OCI-LY1 (cell line): ENCODE measurements around the gene EEIG1.
A peak's percentile ranks its signal among the peaks of the same experiment; 100 is the strongest.

ENCODE experiments used
- H2AFZ ChIP-seq: fragments of 200-600 bp; sonication (generic), shearing (Covaris generic); 2 replicates; pipeline ENCODE4 v1.6.0; 2014; ENCODE audit warnings: antibody characterized with exemption, mild to moderate bottlenecking, low read length
- H3F3A ChIP-seq: fragments of 200-600 bp; sonication (generic), shearing (Covaris generic); 2 replicates; pipeline ENCODE4 v1.6.0; 2014; ENCODE audit warnings: mild to moderate bottlenecking, antibody characterized with exemption, low read length, moderate library complexity; ENCODE audit not compliant: insufficient read depth
- H3K27ac ChIP-seq: fragments of 200-600 bp; sonication (generic); 2 replicates; pipeline ENCODE4 v1.5.1; 2014; ENCODE audit warnings: low read length, mixed run types, mild to moderate bottlenecking, low read depth; ENCODE audit not compliant: poor library complexity, severe bottlenecking
- H3K27me3 ChIP-seq: fragments of 200-600 bp; sonication (generic); 2 replicates; pipeline ENCODE4 v1.6.0; 2014; ENCODE audit warnings: antibody characterized with exemption, mild to moderate bottlenecking, low read length, moderate library complexity; ENCODE audit not compliant: insufficient read depth
- H3K36me3 ChIP-seq: fragments of 200-600 bp; sonication (generic); 2 replicates; pipeline ENCODE4 v1.6.1; 2014; ENCODE audit warnings: mild to moderate bottlenecking, antibody characterized with exemption, low read length, moderate library complexity, mixed read lengths; ENCODE audit not compliant: insufficient read depth
- H3K4me1 ChIP-seq: fragments of 200-600 bp; sonication (generic); 2 replicates; pipeline ENCODE4 v1.5.1; 2014; ENCODE audit warnings: mild to moderate bottlenecking, low read length, moderate library complexity; ENCODE audit not compliant: insufficient read depth, severe bottlenecking
- H3K4me2 ChIP-seq: fragments of 200-600 bp; sonication (generic), shearing (Covaris generic); 2 replicates; pipeline ENCODE4 v1.6.1; 2014; ENCODE audit warnings: low read length
- H3K4me3 ChIP-seq: fragments of 200-600 bp; sonication (generic); 2 replicates; pipeline ENCODE4 v1.5.1; 2014; ENCODE audit warnings: low read length, low read depth, mild to moderate bottlenecking, mixed read lengths; ENCODE audit not compliant: poor library complexity, severe bottlenecking
- H3K79me2 ChIP-seq: fragments of 200-600 bp; shearing (Covaris generic); 2 replicates; pipeline ENCODE4 v1.6.1; 2016; ENCODE audit warnings: mixed run types, low read length, mixed read lengths; ENCODE audit not compliant: insufficient read depth
- H3K9ac ChIP-seq: fragments of 200-600 bp; sonication (generic), shearing (Covaris generic); 2 replicates; pipeline ENCODE4 v1.6.1; 2014; ENCODE audit warnings: mild to moderate bottlenecking, low read length, mixed read lengths
- H3K9me2 ChIP-seq: fragments of 200-600 bp; sonication (generic), shearing (Covaris generic); 2 replicates; pipeline ENCODE4 v1.6.1; 2014; ENCODE audit warnings: low read depth, mild to moderate bottlenecking, low read length, mixed read lengths
- H3K9me3 ChIP-seq: fragments of 200-600 bp; shearing (Covaris generic); 2 replicates; pipeline ENCODE4 v1.6.1; 2014; ENCODE audit warnings: low read length, mixed read lengths
- H4K20me1 ChIP-seq: fragments of 200-600 bp; sonication (generic), shearing (Covaris generic); 2 replicates; pipeline ENCODE4 v1.6.0; 2016; ENCODE audit warnings: mild to moderate bottlenecking, low read length; ENCODE audit not compliant: insufficient read depth
- EZH2 ChIP-seq: fragments of 200-600 bp; sonication (generic), shearing (Covaris generic); IDR thresholded peaks from 2 replicates; pipeline ENCODE4 v1.8.0; 2017; ENCODE audit warnings: borderline replicate concordance, mixed run types, mild to moderate bottlenecking, antibody characterized with exemption, low read length, moderate library complexity, mixed read lengths
- TF ChIP-seq, protein P1 (sequence below): fragments of 200-600 bp; sonication (generic), shearing (Covaris generic); IDR thresholded peaks from 2 replicates; pipeline ENCODE4 v1.5.1; 2017; ENCODE audit warnings: mild to moderate bottlenecking, antibody characterized with exemption, low read length, moderate library complexity, mixed read lengths

The EEIG1 gene

DNA sequence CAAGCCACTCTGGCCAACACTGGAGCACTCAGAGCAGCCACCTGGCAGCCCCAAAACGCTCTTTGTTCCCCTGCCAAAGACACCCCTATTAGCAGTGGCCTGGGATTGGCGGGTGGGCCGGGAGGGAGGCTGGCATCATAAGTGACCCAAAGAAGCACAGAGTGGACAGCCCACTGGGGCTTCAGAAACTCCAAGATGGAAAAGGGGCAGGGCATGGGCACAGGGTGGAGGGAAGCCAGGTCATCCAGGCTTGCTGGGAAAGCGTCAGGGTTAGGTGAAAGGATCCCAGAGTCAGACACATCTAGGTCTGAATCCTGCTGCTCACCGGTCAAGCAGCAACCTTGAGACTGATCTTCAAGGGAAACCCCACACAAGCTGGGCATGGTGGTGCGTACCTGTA lies 14.8 kb downstream of the EEIG1 start:
- H3K4me1 ChIP-seq: peaks cover 78% of the 10 kb centered on the region
- no peaks in the 10 kb centered on the region for H4K20me1 ChIP-seq
- peaks cover 79% of the 10 kb centered on the region for H3K79me2 ChIP-seq
- H3K4me2 ChIP-seq: peak overlapping the region; percentile 38; the same call in 1 of the 2 replicates
- H3K9me3 ChIP-seq: no peaks in the 10 kb centered on the region
- no peaks in the 10 kb centered on the region for H3K27me3 ChIP-seq
- H3K27ac ChIP-seq: peak overlapping the region; percentile 70
- peaks cover 27% of the 10 kb centered on the region for H3K36me3 ChIP-seq
- H3F3A ChIP-seq: no peaks in the 10 kb centered on the region
- no peak overlapping the region for H2AFZ ChIP-seq
- H3K9ac ChIP-seq: no peak overlapping the region; the same call in 1 of the 2 replicates
- peak overlapping the region; percentile 1 for H3K4me3 ChIP-seq
- no peaks in the 10 kb centered on the region for H3K9me2 ChIP-seq
- TF ChIP-seq, protein P1, sequence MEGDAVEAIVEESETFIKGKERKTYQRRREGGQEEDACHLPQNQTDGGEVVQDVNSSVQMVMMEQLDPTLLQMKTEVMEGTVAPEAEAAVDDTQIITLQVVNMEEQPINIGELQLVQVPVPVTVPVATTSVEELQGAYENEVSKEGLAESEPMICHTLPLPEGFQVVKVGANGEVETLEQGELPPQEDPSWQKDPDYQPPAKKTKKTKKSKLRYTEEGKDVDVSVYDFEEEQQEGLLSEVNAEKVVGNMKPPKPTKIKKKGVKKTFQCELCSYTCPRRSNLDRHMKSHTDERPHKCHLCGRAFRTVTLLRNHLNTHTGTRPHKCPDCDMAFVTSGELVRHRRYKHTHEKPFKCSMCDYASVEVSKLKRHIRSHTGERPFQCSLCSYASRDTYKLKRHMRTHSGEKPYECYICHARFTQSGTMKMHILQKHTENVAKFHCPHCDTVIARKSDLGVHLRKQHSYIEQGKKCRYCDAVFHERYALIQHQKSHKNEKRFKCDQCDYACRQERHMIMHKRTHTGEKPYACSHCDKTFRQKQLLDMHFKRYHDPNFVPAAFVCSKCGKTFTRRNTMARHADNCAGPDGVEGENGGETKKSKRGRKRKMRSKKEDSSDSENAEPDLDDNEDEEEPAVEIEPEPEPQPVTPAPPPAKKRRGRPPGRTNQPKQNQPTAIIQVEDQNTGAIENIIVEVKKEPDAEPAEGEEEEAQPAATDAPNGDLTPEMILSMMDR: no peak
- no peak for TF ChIP-seq EZH2

DNA sequence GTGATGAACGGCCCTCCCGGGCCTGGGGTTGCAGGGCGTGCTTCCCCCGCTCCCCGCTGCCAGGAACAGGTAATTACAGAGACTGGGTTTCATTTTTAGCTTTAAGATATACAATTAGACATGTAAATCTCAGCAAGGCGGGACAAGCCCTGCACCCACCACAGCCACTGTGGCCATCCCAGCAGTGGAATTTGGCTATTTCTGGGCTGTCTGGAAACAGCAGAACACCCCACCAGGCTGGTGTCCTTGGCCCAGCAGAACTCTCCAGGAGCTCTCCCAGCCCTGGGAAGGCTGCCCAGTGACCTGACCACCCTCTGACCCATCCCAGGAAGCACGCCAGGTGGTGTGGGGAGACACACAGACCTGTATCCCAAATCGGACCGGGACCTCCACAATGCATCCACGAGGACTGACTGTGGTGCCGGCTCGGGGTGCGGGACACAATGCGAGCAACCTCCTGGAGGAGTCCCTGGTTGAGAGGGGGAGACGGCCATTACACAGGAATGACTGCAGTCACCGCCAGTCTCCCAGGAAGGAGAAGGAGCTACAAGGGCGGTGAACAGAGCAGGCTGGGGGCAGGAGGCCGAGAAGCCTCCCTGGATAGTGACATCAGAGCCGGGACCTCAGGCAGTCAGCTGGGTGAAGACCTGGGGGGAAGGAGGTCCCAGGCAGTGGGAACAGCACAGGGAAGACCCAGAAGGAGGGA lies 17.3 kb downstream of the EEIG1 start:
- H3K27ac ChIP-seq: peak overlapping the region; percentile 24
- TF ChIP-seq EZH2: no peak
- TF ChIP-seq, protein P1: no peak
- peaks cover 25% of the 10 kb centered on the region for H3K36me3 ChIP-seq
- peaks cover 73% of the 10 kb centered on the region for H3K79me2 ChIP-seq
- no peaks in the 10 kb centered on the region for H3K27me3 ChIP-seq
- H3K9me3 ChIP-seq: no peaks in the 10 kb centered on the region
- no peaks in the 10 kb centered on the region for H4K20me1 ChIP-seq
- no peaks in the 10 kb centered on the region for H3K9me2 ChIP-seq
- H3K4me3 ChIP-seq: no peak overlapping the region
- H2AFZ ChIP-seq: no peak overlapping the region
- H3K4me2 ChIP-seq: peak overlapping the region; percentile 15; the same call in 1 of the 2 replicates
- no peaks in the 10 kb centered on the region for H3F3A ChIP-seq
- peak overlapping the region; percentile 5; the same call in 1 of the 2 replicates for H3K9ac ChIP-seq
- H3K4me1 ChIP-seq: peaks cover 54% of the 10 kb centered on the region

DNA sequence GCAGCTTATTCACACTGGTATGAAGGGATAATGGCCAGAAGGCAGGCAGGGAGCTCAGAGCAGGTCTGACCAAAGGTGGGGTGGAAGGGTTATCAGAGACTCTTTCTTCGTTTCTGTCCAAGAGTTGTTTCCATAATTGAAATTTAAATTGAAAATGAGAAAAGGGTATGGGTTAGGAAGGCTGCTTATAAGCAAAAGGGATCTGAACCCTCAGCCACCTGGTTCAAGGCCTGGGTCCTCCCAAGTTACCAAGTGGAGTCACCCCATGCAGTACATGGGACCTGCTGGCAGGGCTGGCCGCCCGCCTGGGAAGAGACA lies 17.8 kb downstream of the EEIG1 start:
- H3K4me2 ChIP-seq: no peak overlapping the region
- H3K4me1 ChIP-seq: peaks cover 49% of the 10 kb centered on the region
- H2AFZ ChIP-seq: no peak overlapping the region
- H3K79me2 ChIP-seq: peaks cover 73% of the 10 kb centered on the region
- peak overlapping the region; percentile 24 for H3K27ac ChIP-seq
- H3K27me3 ChIP-seq: no peaks in the 10 kb centered on the region
- no peak overlapping the region for H3K4me3 ChIP-seq
- H3K9me3 ChIP-seq: no peaks in the 10 kb centered on the region
- no peaks in the 10 kb centered on the region for H3K9me2 ChIP-seq
- H3F3A ChIP-seq: no peaks in the 10 kb centered on the region
- H4K20me1 ChIP-seq: no peaks in the 10 kb centered on the region
- no peak overlapping the region for H3K9ac ChIP-seq
- TF ChIP-seq, protein P1: no peak
- no peak for TF ChIP-seq EZH2
- H3K36me3 ChIP-seq: peaks cover 25% of the 10 kb centered on the region
